Measurements from ENCODE around the gene MAP4K3.
"Not testable (repeated sequence)": the region's sequence is repeated elsewhere in the genome, so short reads cannot be mapped to it uniquely, and the experiment has no call there.

Gene MAP4K3

GRCh38 chr2:39326644-39327043, 110.4 kb downstream of the MAP4K3 start:
- no peak for TF ChIP-seq GLIS3 (CRISPR knock-in tag; IDR thresholded peaks at IDR 0.05)
- TF ChIP-seq POU6F1 (CRISPR knock-in tag; IDR thresholded peaks at IDR 0.05; ENCODE audit: borderline replicate concordance, low read depth): no peak
- no peak for TF ChIP-seq ARNTL (CRISPR knock-in tag; IDR thresholded peaks at IDR 0.05; ENCODE audit: borderline replicate concordance, low read depth)
- no peak for TF ChIP-seq SNAI2 (CRISPR knock-in tag; IDR thresholded peaks at IDR 0.05)
- TF ChIP-seq TSHZ2 (CRISPR knock-in tag; IDR thresholded peaks at IDR 0.05): no peak
- no peak for TF ChIP-seq CSDC2 (CRISPR knock-in tag; IDR thresholded peaks at IDR 0.05)
- no peak for TF ChIP-seq ZNF8 (CRISPR knock-in tag; IDR thresholded peaks at IDR 0.05)
- no peak for TF ChIP-seq CREB5 (CRISPR knock-in tag; IDR thresholded peaks at IDR 0.05; ENCODE audit: low read depth)
- no peak for TF ChIP-seq PPARA (CRISPR knock-in tag; IDR thresholded peaks at IDR 0.05; ENCODE audit: borderline replicate concordance)
- TF ChIP-seq ZNF70 (CRISPR knock-in tag; IDR thresholded peaks at IDR 0.05): no peak
- no peak for TF ChIP-seq OSR1 (CRISPR knock-in tag; IDR thresholded peaks at IDR 0.05)
- ATAC-seq: no peak

- no peak for TF ChIP-seq BACH2 (CRISPR knock-in tag; IDR thresholded peaks at IDR 0.05; ENCODE audit: borderline replicate concordance)
- TF ChIP-seq ZFP3 (CRISPR knock-in tag; IDR thresholded peaks at IDR 0.05): no peak
- TF ChIP-seq ZC3H10 (CRISPR knock-in tag; IDR thresholded peaks at IDR 0.05): no peak
- no peak for TF ChIP-seq CREB5 (CRISPR knock-in tag; IDR thresholded peaks at IDR 0.05; ENCODE audit: low read depth)
- TF ChIP-seq ARNTL (CRISPR knock-in tag; IDR thresholded peaks at IDR 0.05; ENCODE audit: borderline replicate concordance, low read depth): no peak
- TF ChIP-seq ESRRG (CRISPR knock-in tag; IDR thresholded peaks at IDR 0.05): no peak
- no peak for TF ChIP-seq OSR1 (CRISPR knock-in tag; IDR thresholded peaks at IDR 0.05)
- no peak for TF ChIP-seq POU6F1 (CRISPR knock-in tag; IDR thresholded peaks at IDR 0.05; ENCODE audit: borderline replicate concordance, low read depth)
- TF ChIP-seq TCF4 (CRISPR knock-in tag; IDR thresholded peaks at IDR 0.05; ENCODE audit: borderline replicate concordance): no peak
- ATAC-seq: no peak
Observed at GRCh38 chr2:39325966-39326365, 111.1 kb downstream of the MAP4K3 start.

- not testable (repeated sequence) for ATAC-seq
Observed at GRCh38 chr2:39321056-39322035, 115.7 kb downstream of the MAP4K3 start.

- no peak for ATAC-seq
- TF ChIP-seq ZNF70 (CRISPR knock-in tag; IDR thresholded peaks at IDR 0.05) (no peak), ZFP30 (CRISPR knock-in tag; IDR thresholded peaks at IDR 0.05) (no peak), ESRRG (CRISPR knock-in tag; IDR thresholded peaks at IDR 0.05) (no peak), TOX (CRISPR knock-in tag; IDR thresholded peaks at IDR 0.05; ENCODE audit: borderline replicate concordance) (no peak), CSDC2 (CRISPR knock-in tag; IDR thresholded peaks at IDR 0.05) (no peak), TSHZ2 (CRISPR knock-in tag; IDR thresholded peaks at IDR 0.05) (no peak), OSR1 (CRISPR knock-in tag; IDR thresholded peaks at IDR 0.05) (no peak), PPARA (CRISPR knock-in tag; IDR thresholded peaks at IDR 0.05; ENCODE audit: borderline replicate concordance) (no peak), SNAI2 (CRISPR knock-in tag; IDR thresholded peaks at IDR 0.05) (no peak), ZNF8 (CRISPR knock-in tag; IDR thresholded peaks at IDR 0.05) (no peak), POU6F1 (CRISPR knock-in tag; IDR thresholded peaks at IDR 0.05; ENCODE audit: borderline replicate concordance, low read depth) (no peak)
Observed at GRCh38 chr2:39320162-39320561, 116.9 kb downstream of the MAP4K3 start.
